ENCODE measurements around the gene CNTNAP2.
"Not testable (repeated sequence)": the region's sequence is repeated elsewhere in the genome, so short reads cannot be mapped to it uniquely, and the experiment has no call there.

Gene CNTNAP2

GRCh38 chr7:147721962-147722830 is 1605.6 kb downstream of the CNTNAP2 start:
- DNase-seq (ENCODE audit: extremely low spot score) = no peak
- ChIA-PET POLR2A (no interaction called here), CTCF (no interaction called here)
- TF ChIP-seq PKNOX1 (IDR thresholded peaks at IDR 0.05) = peak; percentile 46; the same call in 1 of the 2 replicates
- TF ChIP-seq HDGF (IDR thresholded peaks at IDR 0.05; ENCODE audit: borderline replicate concordance) = no peak

- TF ChIP-seq FOXM1 (IDR thresholded peaks at IDR 0.05; ENCODE audit: borderline replicate concordance) (no peak), L3MBTL2 (conservative IDR thresholded peaks at IDR 0.05) (no peak), TARDBP (IDR thresholded peaks at IDR 0.05) (no peak), NFRKB (IDR thresholded peaks at IDR 0.05) (no peak), LEF1 (IDR thresholded peaks at IDR 0.05; ENCODE audit: borderline replicate concordance) (no peak), ZNF384 (IDR thresholded peaks at IDR 0.05) (no peak), ARNT (IDR thresholded peaks at IDR 0.05) (no peak), FOXA1 (IDR thresholded peaks at IDR 0.05) (no peak), FOXK2 (IDR thresholded peaks at IDR 0.05) (no peak), HDGF (IDR thresholded peaks at IDR 0.05; ENCODE audit: borderline replicate concordance) (no peak), CTBP1 (IDR thresholded peaks at IDR 0.05; ENCODE audit: borderline replicate concordance) (no peak), PKNOX1 (IDR thresholded peaks at IDR 0.05) (no peak), BHLHE40 (IDR thresholded peaks at IDR 0.05; ENCODE audit: borderline replicate concordance) (no peak), SP1 (IDR thresholded peaks at IDR 0.05) (no peak), ELF4 (IDR thresholded peaks at IDR 0.05) (no peak), SUZ12 (IDR thresholded peaks at IDR 0.05) (no peak)
- ChIA-PET POLR2A (no interaction called here), CTCF (no interaction called here)
- no peak for DNase-seq (ENCODE audit: extremely low spot score)
These were observed 1606.9 kb downstream of the CNTNAP2 start for GRCh38 chr7:147723536-147723935.

- POLR2A ChIA-PET = no interaction called here
- CTCF ChIA-PET = interaction anchor here (0.7 kb wide), 1 partner anchor 532 kb away, joined by 4 read pairs; no protein-coding TSS in a partner anchor
These were observed 1614.7 kb downstream of the CNTNAP2 start for GRCh38 chr7:147731311-147731710.

GRCh38 chr7:147737559-147738214 is 1621.1 kb downstream of the CNTNAP2 start:
- CTCF ChIA-PET = interaction anchor here (0.6 kb wide), 1 partner anchor 331 kb away, joined by 3 read pairs; no protein-coding TSS in a partner anchor

More at GRCh38 chr7:147731311-147731710, 1614.7 kb downstream of the CNTNAP2 start:
- TF ChIP-seq NFRKB (IDR thresholded peaks at IDR 0.05) (no peak), ARNT (IDR thresholded peaks at IDR 0.05) (no peak), LEF1 (IDR thresholded peaks at IDR 0.05; ENCODE audit: borderline replicate concordance) (no peak), FOXK2 (IDR thresholded peaks at IDR 0.05) (no peak), FOXM1 (IDR thresholded peaks at IDR 0.05; ENCODE audit: borderline replicate concordance) (no peak), BHLHE40 (IDR thresholded peaks at IDR 0.05; ENCODE audit: borderline replicate concordance) (no peak), SP1 (IDR thresholded peaks at IDR 0.05) (no peak), CTBP1 (IDR thresholded peaks at IDR 0.05; ENCODE audit: borderline replicate concordance) (no peak), ZNF384 (IDR thresholded peaks at IDR 0.05) (no peak), TARDBP (IDR thresholded peaks at IDR 0.05) (no peak), PKNOX1 (IDR thresholded peaks at IDR 0.05) (no peak), FOXA1 (IDR thresholded peaks at IDR 0.05) (no peak)
- DNase-seq (ENCODE audit: extremely low spot score) = no peak

GRCh38 chr7:147742301-147742700 is 1625.7 kb downstream of the CNTNAP2 start:
- POLR2A ChIA-PET = no interaction called here
- CTCF ChIA-PET = no interaction called here
- TF ChIP-seq FOXK2 (IDR thresholded peaks at IDR 0.05) = no peak
- TF ChIP-seq NFRKB (IDR thresholded peaks at IDR 0.05) = no peak
- TF ChIP-seq HDGF (IDR thresholded peaks at IDR 0.05; ENCODE audit: borderline replicate concordance) = no peak
- no peak for TF ChIP-seq ARNT (IDR thresholded peaks at IDR 0.05)
- TF ChIP-seq LEF1 (IDR thresholded peaks at IDR 0.05; ENCODE audit: borderline replicate concordance) = no peak
- no peak for TF ChIP-seq ZNF384 (IDR thresholded peaks at IDR 0.05)
- TF ChIP-seq FOXM1 (IDR thresholded peaks at IDR 0.05; ENCODE audit: borderline replicate concordance) = no peak
- no peak for TF ChIP-seq SUZ12 (IDR thresholded peaks at IDR 0.05)
- no peak for TF ChIP-seq TARDBP (IDR thresholded peaks at IDR 0.05)
- no peak for TF ChIP-seq CTBP1 (IDR thresholded peaks at IDR 0.05; ENCODE audit: borderline replicate concordance)
- TF ChIP-seq SP1 (IDR thresholded peaks at IDR 0.05) = no peak
- TF ChIP-seq BHLHE40 (IDR thresholded peaks at IDR 0.05; ENCODE audit: borderline replicate concordance) = no peak
- no peak for TF ChIP-seq FOXA1 (IDR thresholded peaks at IDR 0.05)
- TF ChIP-seq ELF4 (IDR thresholded peaks at IDR 0.05) = no peak
- no peak for TF ChIP-seq PKNOX1 (IDR thresholded peaks at IDR 0.05)
- no peak for TF ChIP-seq L3MBTL2 (conservative IDR thresholded peaks at IDR 0.05)
- no peak for DNase-seq (ENCODE audit: extremely low spot score)

More at GRCh38 chr7:147737559-147738214, 1621.1 kb downstream of the CNTNAP2 start:
- POLR2A ChIA-PET; DNase-seq (ENCODE audit: extremely low spot score): not testable (repeated sequence)
